B cell (primary cell): Measurements from ENCODE around the gene RMI2. TPM values are rescaled to one million over a fixed set of nuclear protein-coding genes. Genes with fewer than 3 reads are reported as not detected.

Experiments used
- ATAC-seq: fragments of 200-7000 bp; cut with Tn5 transposase; one replicate; pipeline ENCODE4 v1.10.0; 2021; ENCODE audit warnings: low read depth, mild to moderate bottlenecking, moderate number of reproducible peaks, moderate library complexity
- CTCF ChIA-PET: fragments of 350-600 bp; sonication (Branson Sonifier 250); formaldehyde crosslinking; loops from one replicate; lab custom pipeline; 2021; ENCODE audit warnings: antibody characterized with exemption, inconsistent platforms; lab: Charles Lee
- POLR2A ChIA-PET: fragments of 350-600 bp; sonication (Branson Sonifier 250); formaldehyde crosslinking; loops from one replicate; lab custom pipeline; 2021; ENCODE audit warnings: antibody characterized with exemption; lab: Charles Lee
- DNase-seq: peaks from one replicate; pipeline ENCODE4 v3.0.0; 2013
- H2AFZ ChIP-seq: 2 replicates; pipeline ENCODE4 v1.6.1; 2012; ENCODE audit warnings: mild to moderate bottlenecking, low read depth, low read length; ENCODE audit not compliant: insufficient read depth, poor library complexity, severe bottlenecking
- H3K27ac ChIP-seq, 2 donors: 1 replicate in 1 of 2; 2 replicates in 1 of 2; pipeline ENCODE4 v1.5.1; 2012 to 2013; ENCODE audit warnings: low read length in 2 of 2, mild to moderate bottlenecking in 2 of 2, moderate library complexity in 1 of 2
- H3K27me3 ChIP-seq, 4 experiments: fragments of 200-600 bp in 1 of 4; sonication (generic) in 1 of 4; replicated peaks in 1 of 4; 1 replicate in 2 of 4; 2 replicates in 2 of 4; pipeline versions ENCODE4 v1.6.1 to v1.7.0; 2013 to 2016; ENCODE audit warnings: low read length in 3 of 4, mild to moderate bottlenecking in 2 of 4, mixed read lengths in 1 of 4, moderate library complexity in 1 of 4; ENCODE audit not compliant: insufficient read depth in 4 of 4, control insufficient read depth in 3 of 4; ENCODE audit errors: control extremely low read depth in 1 of 4
- H3K36me3 ChIP-seq, 2 experiments: replicated peaks in 1 of 2; 1 replicate in 1 of 2; 2 replicates in 1 of 2; pipeline versions ENCODE4 v1.6.1 to v1.7.1; 2013; ENCODE audit warnings: low read length in 1 of 2; ENCODE audit not compliant: insufficient read depth in 2 of 2, control insufficient read depth in 1 of 2; ENCODE audit errors: control extremely low read depth in 1 of 2, extremely low read depth in 1 of 2
- H3K4me1 ChIP-seq, 2 donors: fragments of 200-600 bp in 1 of 2; sonication (generic) in 1 of 2; 1 replicate in 1 of 2; 2 replicates in 1 of 2; pipeline versions ENCODE4 v1.5.1 to v1.6.1; 2013 to 2017; ENCODE audit warnings: low read length in 2 of 2; ENCODE audit not compliant: control insufficient read depth in 2 of 2, insufficient read depth in 2 of 2
- H3K4me2 ChIP-seq: replicated peaks from 2 replicates; pipeline ENCODE3; 2012; ENCODE audit warnings: mild to moderate bottlenecking, low read depth, low read length; ENCODE audit not compliant: poor library complexity, severe bottlenecking
- H3K4me3 ChIP-seq, 5 experiments: fragments of 200-600 bp in 1 of 5; sonication (generic) in 1 of 5; 1 replicate in 3 of 5; 2 replicates in 2 of 5; pipeline versions ENCODE4 v1.5.1 to v1.7.0; 2011 to 2016; ENCODE audit warnings: low read length in 4 of 5, mild to moderate bottlenecking in 4 of 5, low read depth in 2 of 5, control low read depth in 1 of 5, moderate library complexity in 1 of 5; ENCODE audit not compliant: insufficient read depth in 1 of 5; ENCODE audit errors: control extremely low read depth in 1 of 5, extremely low read depth in 1 of 5
- H3K79me2 ChIP-seq: fragments of 200-600 bp; sonication (generic); one replicate; pipeline ENCODE4 v1.6.0; 2016; ENCODE audit warnings: low read length; ENCODE audit not compliant: control insufficient read depth, insufficient read depth
- H3K9ac ChIP-seq: fragments of 200-600 bp; sonication (generic); 2 replicates; pipeline ENCODE4 v1.6.1; 2017; ENCODE audit warnings: mild to moderate bottlenecking, low read length, moderate library complexity
- H3K9me3 ChIP-seq, 3 donors: one replicate each; pipeline versions ENCODE4 v1.6.1 to v1.7.1; 2013; ENCODE audit warnings: low read length in 2 of 3; ENCODE audit not compliant: control insufficient read depth in 2 of 3, insufficient read depth in 1 of 3; ENCODE audit errors: control extremely low read depth in 1 of 3
- H4K20me1 ChIP-seq: 2 replicates; pipeline ENCODE4 v1.6.0; 2012; ENCODE audit warnings: mild to moderate bottlenecking, low read length; ENCODE audit not compliant: insufficient read depth, control insufficient read depth, poor library complexity, severe bottlenecking
- H3K27ac Mint-ChIP-seq: one replicate; pipeline ENCODE4 v1.8.0; 2021; ENCODE audit warnings: mixed read lengths
- H3K27me3 Mint-ChIP-seq: one replicate; pipeline ENCODE4 v1.8.0; 2021; ENCODE audit warnings: mixed read lengths
- H3K4me1 Mint-ChIP-seq: one replicate; pipeline ENCODE4 v1.8.0; 2021; ENCODE audit warnings: mixed read lengths
- H3K4me3 Mint-ChIP-seq: one replicate; pipeline ENCODE4 v1.8.0; 2021; ENCODE audit warnings: mixed read lengths
- H3K9me3 Mint-ChIP-seq: one replicate; pipeline ENCODE4 v1.8.0; 2022; ENCODE audit warnings: mixed read lengths; ENCODE audit not compliant: insufficient read depth
- CTCF ChIP-seq: fragments of 200-600 bp; IDR thresholded peaks from one replicate; pipeline ENCODE4 v1.8.0; 2022; ENCODE audit warnings: antibody characterized with exemption, mild to moderate bottlenecking
- EZH2 ChIP-seq: IDR thresholded peaks from 2 replicates; pipeline ENCODE4 v1.6.1; 2012; ENCODE audit warnings: borderline replicate concordance, low read depth, mild to moderate bottlenecking, moderate library complexity, low read length; ENCODE audit not compliant: insufficient read depth, poor library complexity, severe bottlenecking
- WGBS: methylation state at CpG from one replicate; pipeline ENCODE4 v1.1.5; 2013; ENCODE audit warnings: missing lambda C conversion rate; ENCODE audit not compliant: insufficient coverage; 5-methylcytosine and 5-hydroxymethylcytosine counted together
- intact Hi-C: fragments of 100-400 bp; cut with micrococcal nuclease; formaldehyde crosslinking; loops from one replicate; pipeline ENCODE4 v1.10.0; 2022
- polyA plus RNA-seq: library from polyadenylated mRNA; depleted of rRNA; stranded (reverse); fragments of >200 nt; gene quantifications from 2 replicates; pipeline ENCODE4 v1.2.3, GENCODE V29; 2012
- total RNA-seq, 2 donors: library from RNA; stranded (reverse); fragments of 120-200 nt in 1 of 2; gene quantifications; 1 replicate in 1 of 2; 2 replicates in 1 of 2; pipeline versions ENCODE4 v1.2.3 to v1.2.4, GENCODE V29; 2013 to 2022

The RMI2 gene
- total and polyA plus RNA-seq, 2 donors (not counting 1 experiment from before 2014, with no cell fraction given), result 2.3 to 27.0 TPM

DNA sequence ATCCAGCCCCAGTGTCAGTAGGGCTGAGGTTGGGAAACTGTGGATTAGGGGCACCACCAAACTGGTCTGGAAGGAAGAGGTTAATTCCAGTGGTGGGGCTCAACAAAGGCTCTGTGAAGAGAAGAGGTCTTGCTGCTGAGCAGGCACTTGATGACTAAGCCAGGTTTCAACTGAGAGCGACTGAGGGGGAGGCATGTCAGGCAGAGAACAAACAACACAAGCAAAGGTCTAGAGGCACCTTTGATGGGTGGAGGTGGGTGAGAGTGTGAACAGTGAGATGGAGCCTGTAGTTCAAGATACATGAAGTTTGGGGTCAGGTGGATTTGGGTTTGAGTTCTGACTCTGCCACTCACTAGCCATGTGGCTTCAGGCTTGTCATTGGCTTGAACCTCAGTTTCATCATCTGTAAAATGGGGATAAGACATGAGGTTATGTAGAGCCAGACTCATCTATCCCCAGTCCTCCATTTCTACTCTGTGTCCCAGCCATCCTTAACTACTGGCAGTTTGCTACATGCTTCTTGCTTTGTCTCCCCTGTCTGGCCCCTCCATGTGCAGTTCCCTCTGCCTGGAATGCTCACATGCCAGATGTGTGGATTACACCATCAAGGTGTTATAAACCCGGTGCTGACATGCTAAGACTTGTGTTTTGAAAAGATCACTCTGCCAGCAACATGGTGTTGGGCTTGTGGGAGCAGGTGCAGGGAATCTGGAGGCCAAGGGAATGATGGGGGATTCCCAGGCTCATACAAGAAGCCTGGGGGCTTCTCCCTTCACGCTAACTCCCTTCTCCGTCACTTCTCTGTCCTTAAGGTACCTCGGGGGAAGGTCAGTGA is 3.0 kb upstream of the RMI2 start:
- Histone ChIP-seq H3K27ac (no peak overlapping the region), H3K79me2 (peaks cover 12% of the 10 kb centered on the region), H3K27me3 (no peaks in the 10 kb centered on the region), H3K4me3 (no peak overlapping the region), H3K4me2 (no peak overlapping the region), H3K9ac (no peak overlapping the region), H2AFZ (no peak overlapping the region), H3K9me3 (no peaks in the 10 kb centered on the region), H3K4me1 (peaks cover 8 to 23% of the 10 kb centered on the region in 2 donors), H3K36me3 (no peaks in the 10 kb centered on the region), H4K20me1 (no peaks in the 10 kb centered on the region)
- intact Hi-C loops, result no loop called here
- H3K4me1 Mint-ChIP-seq, result peaks cover 20% of the 10 kb centered on the region
- ATAC-seq, result no peak
- ChIA-PET POLR2A (interaction anchor here (1.8 kb wide), 1 partner anchor 86 kb away, joined by 5 read pairs; the partner anchor contains the start of gene SOCS1), CTCF (no interaction called here)
- peak overlapping the region; percentile 43 for H3K27ac Mint-ChIP-seq
- TF ChIP-seq EZH2 (no peak), CTCF (no peak)
- WGBS, result 91% methylated on average over 3 of the region's 5 CpGs
- no peak for DNase-seq
- no peaks in the 10 kb centered on the region for H3K27me3 Mint-ChIP-seq
- H3K9me3 Mint-ChIP-seq, result no peaks in the 10 kb centered on the region
- no peak overlapping the region for H3K4me3 Mint-ChIP-seq

GRCh38 chr16:11346700-11347319 is 1.6 kb downstream of the RMI2 start:
- no peak overlapping the region for H3K27ac Mint-ChIP-seq
- Histone ChIP-seq H2AFZ (no peak overlapping the region), H3K79me2 (peaks cover 21% of the 10 kb centered on the region), H3K27me3 (no peaks in the 10 kb centered on the region), H3K4me2 (peak overlapping the region; percentile 89), H3K27ac (no peak overlapping the region), H3K4me3 (no peak overlapping the region), H3K9me3 (no peaks in the 10 kb centered on the region), H4K20me1 (no peaks in the 10 kb centered on the region), H3K4me1 (peaks cover 8 to 28% of the 10 kb centered on the region in 2 donors), H3K9ac (no peak overlapping the region), H3K36me3 (peaks cover 0 to 4% of the 10 kb centered on the region in 2 experiments)
- H3K9me3 Mint-ChIP-seq, result no peaks in the 10 kb centered on the region
- no peak for TF ChIP-seq EZH2
- TF ChIP-seq CTCF, result no peak
- ATAC-seq (no peak), DNase-seq (no peak)
- peak overlapping the region; percentile 84 for H3K4me3 Mint-ChIP-seq
- intact Hi-C loops, result no loop called here
- POLR2A ChIA-PET, result interaction anchor here (0.6 to 2.9 kb wide), 8 partner anchors 8 to 392 kb away, joined by 3 to 15 read pairs (median 5); partner anchors contain the start of gene SOCS1
- peaks cover 50% of the 10 kb centered on the region for H3K4me1 Mint-ChIP-seq
- WGBS, result 95% methylated on average over 6 of the region's 9 CpGs
- no peaks in the 10 kb centered on the region for H3K27me3 Mint-ChIP-seq
- CTCF ChIA-PET, result interaction anchor here (1.2 to 4.8 kb wide), 8 partner anchors 8 to 91 kb away, joined by 3 to 23 read pairs (median 4); partner anchors contain the start of gene SOCS1
